ENCODE measurements around the gene AP3B1.

The AP3B1 gene

GRCh38 chr5:78294248-78295034, at the start of gene AP3B1:
TSS of gene AP3B1 (minus strand) at chr5:78294698. CDS start at chr5:78294579, 119 bp downstream.
- H3K27ac ChIP-seq, result peak within 1 kb of the TSS; percentile 72
- TF ChIP-seq CTCF (conservative IDR thresholded peaks at IDR 0.05), result no peak

GRCh38 chr5:78341440-78341839, 46.9 kb upstream of the AP3B1 start:
- H3K27ac ChIP-seq, result no peak overlapping the region

GRCh38 chr5:78339617-78340436, 45.3 kb upstream of the AP3B1 start:
- TF ChIP-seq CTCF (conservative IDR thresholded peaks at IDR 0.05), result no peak
- no peak overlapping the region for H3K27ac ChIP-seq

More at GRCh38 chr5:78341440-78341839, 46.9 kb upstream of the AP3B1 start:
- no peak for TF ChIP-seq CTCF (conservative IDR thresholded peaks at IDR 0.05)

DNA sequence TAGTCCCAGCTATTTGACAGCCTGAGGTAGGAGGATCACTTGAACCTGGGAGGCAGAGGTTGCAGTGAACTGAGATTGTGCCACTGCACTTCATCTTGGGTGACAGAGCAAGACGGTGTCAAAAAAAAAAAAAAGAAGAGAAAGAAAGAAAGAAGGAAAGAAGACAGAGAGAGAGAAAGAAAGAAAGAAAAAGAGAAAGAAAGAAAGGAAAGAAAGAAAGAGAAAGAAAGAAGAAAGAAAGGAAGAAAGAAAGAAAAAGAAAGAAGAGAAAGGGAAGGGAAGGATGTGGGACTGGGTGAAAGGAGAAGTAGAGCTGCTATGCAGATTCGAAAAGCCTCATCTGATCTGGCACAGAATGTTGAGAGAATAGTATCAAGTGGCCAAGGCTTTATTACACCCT, 42.2 kb upstream of the AP3B1 start:
- no peak for TF ChIP-seq CTCF (conservative IDR thresholded peaks at IDR 0.05)
- H3K27ac ChIP-seq, result no peak overlapping the region

- no peak for TF ChIP-seq CTCF (conservative IDR thresholded peaks at IDR 0.05)
- H3K27ac ChIP-seq, result no peak overlapping the region
These were observed 41.5 kb upstream of the AP3B1 start for GRCh38 chr5:78335976-78336375.

- no peak for TF ChIP-seq CTCF (conservative IDR thresholded peaks at IDR 0.05)
- no peak overlapping the region for H3K27ac ChIP-seq
These were observed 40.3 kb upstream of the AP3B1 start for GRCh38 chr5:78334811-78335210.

- no peak overlapping the region for H3K27ac ChIP-seq
- no peak for TF ChIP-seq CTCF (conservative IDR thresholded peaks at IDR 0.05)
These were observed 37.1 kb upstream of the AP3B1 start for GRCh38 chr5:78331523-78332080.
